ENCODE measurements around the gene CEACAM18. TPM values are rescaled to one million over a fixed set of nuclear protein-coding genes. Genes with fewer than 3 reads are reported as not detected.

The CEACAM18 gene
- total and polyA plus RNA-seq, 2 donors (not counting 1 experiment from before 2014, with no cell fraction given), result not detected

DNA sequence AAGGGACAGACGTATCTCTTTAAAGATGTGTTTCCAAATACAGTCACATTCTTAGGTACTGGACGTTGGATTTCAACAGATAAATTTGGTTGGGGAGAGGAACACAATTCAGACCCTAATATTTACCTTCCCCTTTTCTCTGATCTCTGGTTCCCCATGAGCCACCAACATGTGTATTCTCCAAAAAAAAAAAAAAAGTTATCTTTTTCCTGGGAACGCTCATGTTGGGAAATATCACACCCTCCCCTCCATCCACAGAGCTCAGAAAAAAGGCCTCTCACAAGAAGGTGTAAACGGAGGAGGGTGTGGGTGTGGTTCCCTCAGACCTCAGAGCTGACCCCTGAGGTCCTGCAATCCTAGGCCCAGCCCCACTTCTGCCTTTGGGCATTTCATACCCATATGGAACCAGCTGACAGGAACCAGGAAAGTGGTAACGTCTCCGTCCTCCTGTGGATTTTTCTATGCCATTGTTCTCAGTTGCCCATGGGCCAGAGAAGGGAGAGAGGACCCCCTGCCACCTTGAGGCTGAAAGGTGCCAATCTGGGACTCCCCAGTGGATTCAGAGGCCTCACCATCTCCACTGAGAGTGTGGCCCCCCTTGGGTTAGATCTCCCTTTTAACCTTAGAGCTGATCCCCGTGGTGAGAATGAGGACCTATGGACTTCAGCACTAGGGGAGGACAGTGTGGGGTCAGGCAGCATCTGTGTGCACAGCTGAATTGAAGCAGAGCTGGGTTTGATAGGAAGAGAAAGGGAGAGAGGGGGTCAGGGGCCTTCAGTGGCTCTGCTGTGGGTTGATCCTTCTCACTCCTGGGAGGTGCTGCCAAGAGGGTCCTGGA is 31.7 kb downstream of the CEACAM18 start:
- H3K79me2 ChIP-seq (ENCODE audit: control insufficient read depth, insufficient read depth, low read length), result no peaks in the 10 kb centered on the region
- no peak overlapping the region for H3K4me3 ChIP-seq (ENCODE audit: control extremely low read depth in 1 of 5, extremely low read depth in 1 of 5, insufficient read depth in 1 of 5, low read depth in 2 of 5, low read length in 4 of 5)
- TF ChIP-seq CTCF (IDR thresholded peaks at IDR 0.05), result no peak
- TF ChIP-seq EZH2 (IDR thresholded peaks at IDR 0.05; ENCODE audit: borderline replicate concordance, insufficient read depth, low read depth, low read length, poor library complexity, severe bottlenecking), result no peak
- H3K4me2 ChIP-seq (replicated peaks; ENCODE audit: low read depth, low read length, poor library complexity, severe bottlenecking), result no peak overlapping the region
- H3K27me3 Mint-ChIP-seq, result peaks cover 5% of the 10 kb centered on the region
- no peak overlapping the region for H2AFZ ChIP-seq (ENCODE audit: insufficient read depth, low read depth, low read length, poor library complexity, severe bottlenecking)
- no peaks in the 10 kb centered on the region for H3K9me3 Mint-ChIP-seq (ENCODE audit: insufficient read depth)
- H3K9ac ChIP-seq (ENCODE audit: low read length), result no peak overlapping the region
- H3K27ac ChIP-seq (ENCODE audit: low read length in 2 of 2), result no peak overlapping the region
- H3K36me3 ChIP-seq (replicated peaks in 1 of 2; ENCODE audit: control extremely low read depth in 1 of 2, control insufficient read depth in 1 of 2, extremely low read depth in 1 of 2, insufficient read depth in 2 of 2, low read length in 1 of 2), result no peaks in the 10 kb centered on the region
- POLR2A ChIA-PET, result no interaction called here
- peaks cover 0 to 1% (median 0%) of the 10 kb centered on the region in 3 donors for H3K9me3 ChIP-seq (ENCODE audit: control extremely low read depth in 1 of 3, control insufficient read depth in 2 of 3, insufficient read depth in 1 of 3, low read length in 2 of 3)
- peaks cover 0 to 4% (median 0%) of the 10 kb centered on the region in 4 experiments for H3K27me3 ChIP-seq (replicated peaks in 1 of 4; ENCODE audit: control extremely low read depth in 1 of 4, control insufficient read depth in 3 of 4, insufficient read depth in 4 of 4, low read length in 3 of 4)
- no peak for DNase-seq
- no peaks in the 10 kb centered on the region for H4K20me1 ChIP-seq (ENCODE audit: control insufficient read depth, insufficient read depth, low read length, poor library complexity, severe bottlenecking)
- no peak overlapping the region for H3K27ac Mint-ChIP-seq
- H3K4me3 Mint-ChIP-seq, result no peak overlapping the region
- intact Hi-C loops (cut with micrococcal nuclease), result loop anchor here (10.0 kb wide), 1 partner anchor 85 kb away; no protein-coding TSS in a partner anchor
- CTCF ChIA-PET, result interaction anchor here (0.7 to 1.9 kb wide), 3 partner anchors 28 to 147 kb away, joined by 4 to 7 read pairs (median 4); no protein-coding TSS in a partner anchor
- ATAC-seq (ENCODE audit: low read depth), result no peak
- H3K4me1 Mint-ChIP-seq, result peaks cover 4% of the 10 kb centered on the region
- 100% methylated on average over 2 of the region's 7 CpGs for WGBS (ENCODE audit: insufficient coverage)
- H3K4me1 ChIP-seq (ENCODE audit: control insufficient read depth in 2 of 2, insufficient read depth in 2 of 2, low read length in 2 of 2), result peaks cover 4 to 6% of the 10 kb centered on the region in 2 donors

DNA sequence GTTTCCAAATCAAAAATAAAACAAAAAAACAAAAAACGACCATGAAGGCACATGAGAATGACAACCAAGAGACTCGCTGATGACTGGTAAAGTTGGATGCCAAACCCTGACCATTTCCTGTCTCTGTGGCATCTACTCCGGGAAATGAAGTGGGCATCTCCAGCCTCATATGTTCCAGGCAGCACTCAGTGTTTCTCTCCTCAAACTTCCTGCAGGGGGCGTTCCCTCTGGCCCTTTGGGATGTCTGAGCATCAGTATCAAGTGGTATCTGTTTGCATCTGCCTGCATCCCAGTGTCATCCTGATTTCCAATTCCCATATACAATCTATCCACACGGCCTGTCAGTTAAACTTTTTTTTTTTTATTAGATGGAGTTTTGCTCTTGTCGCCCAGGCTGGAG is 33.0 kb downstream of the CEACAM18 start:
- H3K4me1 Mint-ChIP-seq, result peaks cover 7% of the 10 kb centered on the region
- TF ChIP-seq EZH2 (IDR thresholded peaks at IDR 0.05; ENCODE audit: borderline replicate concordance, insufficient read depth, low read depth, low read length, poor library complexity, severe bottlenecking) (no peak), CTCF (IDR thresholded peaks at IDR 0.05) (no peak)
- H3K27ac Mint-ChIP-seq, result no peak overlapping the region
- Histone ChIP-seq H4K20me1 (ENCODE audit: control insufficient read depth, insufficient read depth, low read length, poor library complexity, severe bottlenecking) (no peaks in the 10 kb centered on the region), H3K9ac (ENCODE audit: low read length) (no peak overlapping the region), H3K4me1 (ENCODE audit: control insufficient read depth in 2 of 2, insufficient read depth in 2 of 2, low read length in 2 of 2) (peaks cover 6 to 7% of the 10 kb centered on the region in 2 donors), H3K4me2 (replicated peaks; ENCODE audit: low read depth, low read length, poor library complexity, severe bottlenecking) (no peak overlapping the region), H3K27me3 (replicated peaks in 1 of 4; ENCODE audit: control extremely low read depth in 1 of 4, control insufficient read depth in 3 of 4, insufficient read depth in 4 of 4, low read length in 3 of 4) (peaks cover 0 to 4% (median 0%) of the 10 kb centered on the region in 4 experiments), H3K9me3 (ENCODE audit: control extremely low read depth in 1 of 3, control insufficient read depth in 2 of 3, insufficient read depth in 1 of 3, low read length in 2 of 3) (no peaks in the 10 kb centered on the region), H2AFZ (ENCODE audit: insufficient read depth, low read depth, low read length, poor library complexity, severe bottlenecking) (no peak overlapping the region), H3K4me3 (ENCODE audit: control extremely low read depth in 1 of 5, extremely low read depth in 1 of 5, insufficient read depth in 1 of 5, low read depth in 2 of 5, low read length in 4 of 5) (no peak overlapping the region), H3K27ac (ENCODE audit: low read length in 2 of 2) (no peak overlapping the region), H3K79me2 (ENCODE audit: control insufficient read depth, insufficient read depth, low read length) (no peaks in the 10 kb centered on the region), H3K36me3 (replicated peaks in 1 of 2; ENCODE audit: control extremely low read depth in 1 of 2, control insufficient read depth in 1 of 2, extremely low read depth in 1 of 2, insufficient read depth in 2 of 2, low read length in 1 of 2) (no peaks in the 10 kb centered on the region)
- peaks cover 5% of the 10 kb centered on the region for H3K27me3 Mint-ChIP-seq
- intact Hi-C loops (cut with micrococcal nuclease), result loop anchor here (10.0 kb wide), 1 partner anchor 87 kb away; no protein-coding TSS in a partner anchor
- DNase-seq (peak; percentile 23), ATAC-seq (ENCODE audit: low read depth) (no peak)
- WGBS (ENCODE audit: insufficient coverage), result 26% methylated on average over 4 of the region's 6 CpGs
- ChIA-PET CTCF (interaction anchor here (1.9 kb wide), 1 partner anchor 146 kb away, joined by 7 read pairs; no protein-coding TSS in a partner anchor), POLR2A (no interaction called here)
- no peak overlapping the region for H3K4me3 Mint-ChIP-seq
- H3K9me3 Mint-ChIP-seq (ENCODE audit: insufficient read depth), result no peaks in the 10 kb centered on the region

Data from B cell (primary cell).